Measurements from ENCODE around the gene DPPA3. TPM values are rescaled to one million over a fixed set of nuclear protein-coding genes. Genes with fewer than 3 reads are reported as not detected.

DPPA3 gene
- total and polyA plus RNA-seq, 8 donors: not detected

GRCh38 chr12:7756993-7757392 is 45.8 kb downstream of the DPPA3 start:
- Histone ChIP-seq H3K27ac (no peak overlapping the region), H3K9me3 (no peaks in the 10 kb centered on the region), H3K27me3 (no peaks in the 10 kb centered on the region), H3K4me3 (no peak overlapping the region), H3K4me1 (no peaks in the 10 kb centered on the region), H3K36me3 (no peaks in the 10 kb centered on the region)
- no peak for TF ChIP-seq POLR2A (IDR thresholded peaks at IDR 0.05)
- no peak for TF ChIP-seq POLR2AphosphoS5 (IDR thresholded peaks at IDR 0.05)
- no peak for TF ChIP-seq EP300 (IDR thresholded peaks at IDR 0.05)
- no peak for TF ChIP-seq CTCF (IDR thresholded peaks at IDR 0.05)
- no peak for DNase-seq
- WGBS, 5 donors: 54 to 73% (median 63%) methylated on average over 2 of the region's 2 CpGs
- intact Hi-C loops (cut with DNase I; ENCODE audit: low total_unique reads): no loop called here

GRCh38 chr12:7758766-7759140 is 47.5 kb downstream of the DPPA3 start:
- Histone ChIP-seq H3K27ac (no peak overlapping the region), H3K27me3 (no peaks in the 10 kb centered on the region), H3K36me3 (no peaks in the 10 kb centered on the region), H3K9me3 (no peaks in the 10 kb centered on the region), H3K4me3 (no peak overlapping the region), H3K4me1 (no peaks in the 10 kb centered on the region)
- WGBS, 5 donors: 67 to 74% (median 72%) methylated on average over 9 of the region's 9 CpGs
- no peak for DNase-seq
- intact Hi-C loops (cut with DNase I; ENCODE audit: low total_unique reads): no loop called here
- no peak for TF ChIP-seq POLR2AphosphoS5 (IDR thresholded peaks at IDR 0.05)

Other genes with a start within 250 kb of the DPPA3 start
- 100 to 1,000 TPM in 1 of 5 donors, 10 to 100 TPM in 4; 19.6 to 109 (median 52.5) TPM for gene CD163, start 207.7 kb upstream of the DPPA3 start, total RNA-seq
- gene CD163, start 207.7 kb upstream of the DPPA3 start, polyA plus RNA-seq: 10 to 100 TPM; 14.7 to 32.5 (median 18.3) TPM
- gene APOBEC1, start 45.5 kb upstream of the DPPA3 start, total RNA-seq: 1 to 10 TPM in 1 of 5 donors, not detected in 4; 4.2 TPM
- gene APOBEC1, start 45.5 kb upstream of the DPPA3 start, polyA plus RNA-seq: 1 to 10 TPM in 1 of 3 donors, under 1 TPM in 1, not detected in 1; 0.63 to 2.0 TPM
- gene GDF3, start 15.7 kb upstream of the DPPA3 start, total RNA-seq: not detected
- not detected for gene GDF3, start 15.7 kb upstream of the DPPA3 start, polyA plus RNA-seq
- gene CLEC4C, start 35.9 kb downstream of the DPPA3 start, total RNA-seq: not detected
- not detected for gene CLEC4C, start 35.9 kb downstream of the DPPA3 start, polyA plus RNA-seq
- not detected for gene NANOGNB, start 53.8 kb downstream of the DPPA3 start, total RNA-seq
- not detected for gene NANOGNB, start 53.8 kb downstream of the DPPA3 start, polyA plus RNA-seq
- 10 to 100 TPM in 1 of 5 donors, under 1 TPM in 1, not detected in 3; 0.18 to 53.1 TPM for gene NANOG, start 78.0 kb downstream of the DPPA3 start, total RNA-seq
- not detected for gene NANOG, start 78.0 kb downstream of the DPPA3 start, polyA plus RNA-seq
- gene SLC2A14, start 161.5 kb downstream of the DPPA3 start, total RNA-seq: not detected
- gene SLC2A14, start 161.5 kb downstream of the DPPA3 start, polyA plus RNA-seq: under 1 TPM in 2 of 3 donors, not detected in 1; 0.05 to 0.61 TPM
- gene SLC2A3, start 224.8 kb downstream of the DPPA3 start, total RNA-seq: 10 to 100 TPM in 3 of 5 donors, 1 to 10 TPM in 1, under 1 TPM in 1; 0.29 to 72.0 (median 10.7) TPM
- gene SLC2A3, start 224.8 kb downstream of the DPPA3 start, polyA plus RNA-seq: 1 to 10 TPM; 2.3 to 9.1 (median 6.4) TPM